H1 (cell line): ENCODE measurements around the gene PRKCA. TPM values are rescaled to one million over a fixed set of nuclear protein-coding genes. Genes with fewer than 3 reads are reported as not detected.

Experiments used
- CTCF ChIA-PET: fragments of 300-600 bp; sonication (Branson Sonifier 250); formaldehyde crosslinking; loops from one replicate; lab custom pipeline; 2021; ENCODE audit not compliant: partially characterized antibody; lab: Charles Lee
- POLR2A ChIA-PET: fragments of 300-600 bp; sonication (Branson Sonifier 250); formaldehyde crosslinking; loops from one replicate; lab custom pipeline; 2021; ENCODE audit warnings: inconsistent platforms; ENCODE audit not compliant: partially characterized antibody; lab: Charles Lee
- DNase-seq, 2 experiments: peaks; one replicate each; pipeline versions ENCODE4 v3.0.0 to v3.0.0-alpha.2; 2010 to 2022; ENCODE audit warnings: low spot score in 2 of 2, low read depth in 1 of 2, mixed read lengths in 1 of 2
- FAIRE-seq: peaks from 2 replicates; lab custom pipeline; 2011; peaks lifted over from hg19 to GRCh38; lab: Jason Lieb, UNC
- H2AFZ ChIP-seq: 2 replicates; pipeline ENCODE4 v1.8.1; 2012; ENCODE audit warnings: low read length, inconsistent platforms
- H2AK5ac ChIP-seq: 2 replicates; pipeline ENCODE4 v1.6.1; 2013; ENCODE audit warnings: low read depth, low read length
- H2BK120ac ChIP-seq: replicated peaks from 2 replicates; pipeline ENCODE3; 2013; ENCODE audit warnings: low read depth, low read length, inconsistent platforms
- H2BK12ac ChIP-seq: 2 replicates; pipeline ENCODE4 v1.6.1; 2013; ENCODE audit warnings: low read depth, low read length
- H2BK15ac ChIP-seq: 2 replicates; pipeline ENCODE4 v1.6.1; 2013; ENCODE audit warnings: low read length
- H2BK20ac ChIP-seq: 2 replicates; pipeline ENCODE4 v1.6.1; 2013; ENCODE audit warnings: low read length
- H2BK5ac ChIP-seq: 2 replicates; pipeline ENCODE4 v1.6.1; 2013; ENCODE audit warnings: low read depth, low read length
- H3K14ac ChIP-seq: 2 replicates; pipeline ENCODE4 v1.6.1; 2013; ENCODE audit warnings: inconsistent platforms; ENCODE audit not compliant: insufficient read length
- H3K18ac ChIP-seq: 2 replicates; pipeline ENCODE4 v1.6.1; 2013; ENCODE audit warnings: low read length; ENCODE audit errors: extremely low read depth
- H3K23ac ChIP-seq: 2 replicates; pipeline ENCODE4 v1.6.1; 2013; ENCODE audit warnings: inconsistent platforms; ENCODE audit not compliant: insufficient read length
- H3K23me2 ChIP-seq: 2 replicates; pipeline ENCODE4 v1.6.1; 2013; ENCODE audit warnings: low read depth, low read length
- H3K27ac ChIP-seq: 2 replicates; pipeline ENCODE4 v1.6.1; 2011; ENCODE audit warnings: low read depth, low read length, inconsistent platforms
- H3K27me3 ChIP-seq, 4 experiments: replicated peaks in 1 of 4; 1 replicate in 1 of 4; 2 replicates in 3 of 4; pipeline versions ENCODE4 v1.6.1 to v1.8.1; 2011 to 2013; ENCODE audit warnings: low read length in 3 of 4, mild to moderate bottlenecking in 3 of 4, inconsistent platforms in 2 of 4, mixed read lengths in 2 of 4, moderate library complexity in 1 of 4; ENCODE audit not compliant: control insufficient read depth in 3 of 4, insufficient read depth in 3 of 4; ENCODE audit errors: extremely low read depth in 1 of 4
- H3K36me3 ChIP-seq, 4 experiments: 2 replicates each; pipeline versions ENCODE4 v1.6.1 to v1.8.1; 2011 to 2013; ENCODE audit warnings: mild to moderate bottlenecking in 4 of 4, low read length in 3 of 4, moderate library complexity in 2 of 4, control low read depth in 1 of 4, inconsistent platforms in 1 of 4; ENCODE audit not compliant: insufficient read depth in 4 of 4, control insufficient read depth in 2 of 4
- H3K4ac ChIP-seq: replicated peaks from 2 replicates; pipeline ENCODE3; 2013; ENCODE audit warnings: low read length, low read depth, mixed read lengths, inconsistent platforms; ENCODE audit not compliant: insufficient read length
- H3K4me1 ChIP-seq, 4 experiments: replicated peaks in 1 of 4; 1 replicate in 1 of 4; 2 replicates in 3 of 4; pipeline versions ENCODE4 v1.6.1 to v1.8.1; 2011 to 2013; ENCODE audit warnings: low read length in 3 of 4, inconsistent platforms in 2 of 4, mixed read lengths in 1 of 4; ENCODE audit not compliant: insufficient read depth in 4 of 4, control insufficient read depth in 3 of 4
- H3K4me2 ChIP-seq, 2 experiments: 2 replicates each; pipeline versions ENCODE4 v1.6.1 to v1.8.1; 2011 to 2013; ENCODE audit warnings: low read depth in 2 of 2, low read length in 2 of 2, control low read depth in 1 of 2, inconsistent platforms in 1 of 2, mild to moderate bottlenecking in 1 of 2; ENCODE audit not compliant: insufficient read depth in 1 of 2
- H3K4me3 ChIP-seq, 4 experiments: fragments of 200-600, 300-600 bp in 1 of 4; sonication (generic), shearing (Covaris generic), sonication (Bioruptor Twin) in 1 of 4; 2 replicates each; pipeline versions ENCODE4 v1.5.1 to v1.8.1; 2011 to 2016; ENCODE audit warnings: low read length in 4 of 4, low read depth in 3 of 4, control low read depth in 2 of 4, inconsistent platforms in 2 of 4, mild to moderate bottlenecking in 2 of 4, mixed read lengths in 1 of 4, moderate library complexity in 1 of 4; ENCODE audit not compliant: insufficient read depth in 2 of 4; ENCODE audit errors: extremely low read depth in 1 of 4
- H3K56ac ChIP-seq: replicated peaks from 2 replicates; pipeline ENCODE3; 2013; ENCODE audit warnings: low read depth, mild to moderate bottlenecking, mixed read lengths, low read length, inconsistent platforms; ENCODE audit not compliant: insufficient read length
- H3K79me1 ChIP-seq: 2 replicates; pipeline ENCODE4 v1.6.1; 2013; ENCODE audit warnings: low read depth, low read length, control low read depth
- H3K79me2 ChIP-seq, 2 experiments: 2 replicates each; pipeline versions ENCODE4 v1.6.1 to v1.8.1; 2012 to 2013; ENCODE audit warnings: low read length in 2 of 2, mild to moderate bottlenecking in 2 of 2, inconsistent platforms in 1 of 2; ENCODE audit not compliant: insufficient read depth in 2 of 2, control insufficient read depth in 1 of 2
- H3K9ac ChIP-seq, 4 experiments: replicated peaks in 1 of 4; 1 replicate in 1 of 4; 2 replicates in 3 of 4; pipeline versions ENCODE4 v1.6.1 to v1.8.1; 2011 to 2013; ENCODE audit warnings: low read depth in 3 of 4, low read length in 3 of 4, control low read depth in 2 of 4, mild to moderate bottlenecking in 2 of 4, moderate library complexity in 2 of 4, inconsistent platforms in 1 of 4; ENCODE audit errors: extremely low read depth in 1 of 4
- H3K9me3 ChIP-seq, 2 experiments: 2 replicates each; pipeline versions ENCODE4 v1.6.1 to v1.8.1; 2012 to 2013; ENCODE audit warnings: mild to moderate bottlenecking in 2 of 2, moderate library complexity in 2 of 2, control low read depth in 1 of 2, inconsistent platforms in 1 of 2, low read depth in 1 of 2, low read length in 1 of 2, mixed read lengths in 1 of 2; ENCODE audit not compliant: insufficient read depth in 2 of 2
- H4K20me1 ChIP-seq, 2 experiments: replicated peaks in 1 of 2; 2 replicates each; pipeline versions ENCODE3 to v1.8.1; 2011 to 2013; ENCODE audit warnings: inconsistent platforms in 2 of 2, low read length in 2 of 2, mild to moderate bottlenecking in 1 of 2; ENCODE audit not compliant: insufficient read depth in 2 of 2, control insufficient read depth in 1 of 2
- H4K5ac ChIP-seq: 2 replicates; pipeline ENCODE4 v1.6.1; 2013; ENCODE audit warnings: low read length, low read depth, mixed read lengths, inconsistent platforms; ENCODE audit not compliant: insufficient read length
- H4K8ac ChIP-seq: 2 replicates; pipeline ENCODE4 v1.8.0; 2013; ENCODE audit warnings: mild to moderate bottlenecking, moderate library complexity, low read length, inconsistent platforms; ENCODE audit not compliant: insufficient read depth; ENCODE audit errors: extremely low read depth
- H4K91ac ChIP-seq: replicated peaks from 2 replicates; pipeline ENCODE3; 2013; ENCODE audit warnings: low read length, mixed read lengths, inconsistent platforms; ENCODE audit not compliant: insufficient read length
- CBX5 ChIP-seq: fragments of 300-800, 300-1000 bp; sonication (generic); IDR thresholded peaks from 2 replicates; pipeline ENCODE4 v1.7.1; 2016; ENCODE audit warnings: antibody characterized with exemption, low read length, low read depth
- CEBPB ChIP-seq: IDR thresholded peaks from 2 replicates; pipeline ENCODE4 v1.6.1; 2012; ENCODE audit warnings: low read depth, low read length
- EZH2 ChIP-seq: fragments of 200-600 bp; sonication (generic); IDR thresholded peaks from 2 replicates; pipeline ENCODE4 v1.7.1; 2012; ENCODE audit warnings: low read depth, mild to moderate bottlenecking, moderate library complexity, low read length, inconsistent platforms; ENCODE audit not compliant: severe bottlenecking
- FOSL1 ChIP-seq: IDR thresholded peaks from 2 replicates; pipeline ENCODE4 v1.6.1; 2011; ENCODE audit warnings: mild to moderate bottlenecking, low read depth, low read length, moderate library complexity; ENCODE audit not compliant: insufficient read depth
- HDAC2 ChIP-seq, 2 experiments: fragments of 300-600 bp in 1 of 2; sonication (generic) in 1 of 2; IDR thresholded peaks; 2 replicates each; pipeline ENCODE4 v1.6.1; 2011 to 2012; ENCODE audit warnings: low read depth in 2 of 2, low read length in 2 of 2, mild to moderate bottlenecking in 2 of 2, moderate library complexity in 2 of 2, borderline replicate concordance in 1 of 2, inconsistent platforms in 1 of 2
- HDAC6 ChIP-seq: IDR thresholded peaks from one replicate; pipeline ENCODE4 v1.7.1; 2012; ENCODE audit warnings: low read depth, mild to moderate bottlenecking, inconsistent platforms, low read length, moderate library complexity
- JUN ChIP-seq: IDR thresholded peaks from 2 replicates; pipeline ENCODE4 v1.6.1; 2011; ENCODE audit warnings: low read depth, mild to moderate bottlenecking, improper control_type of control experiment, low read length
- KDM1A ChIP-seq: fragments of 200-600, 300-600 bp; sonication (generic); IDR thresholded peaks from 2 replicates; pipeline ENCODE4 v1.7.1; 2016; ENCODE audit warnings: mild to moderate bottlenecking, low read length, borderline replicate concordance
- RAD21 ChIP-seq, 2 experiments: IDR thresholded peaks in 1 of 2; conservative IDR thresholded peaks in 1 of 2; 2 replicates each; pipeline ENCODE4 v1.6.1; 2011; ENCODE audit warnings: low read depth in 2 of 2, low read length in 2 of 2, improper control_type of control experiment in 1 of 2, inconsistent platforms in 1 of 2, mild to moderate bottlenecking in 1 of 2, moderate library complexity in 1 of 2
- SIX5 ChIP-seq: IDR thresholded peaks from 2 replicates; pipeline ENCODE4 v1.6.1; 2011; ENCODE audit warnings: mild to moderate bottlenecking, low read depth, low read length
- SP2 ChIP-seq: IDR thresholded peaks from 2 replicates; pipeline ENCODE4 v1.6.1; 2012; ENCODE audit warnings: mild to moderate bottlenecking, low read length, inconsistent platforms
- SRF ChIP-seq: IDR thresholded peaks from 2 replicates; pipeline ENCODE4 v1.6.1; 2011; ENCODE audit warnings: mild to moderate bottlenecking, low read depth, low read length, moderate library complexity
- WGBS, 2 experiments: shearing (Covaris generic) in 1 of 2; methylation state at CpG; one replicate each; pipeline versions ENCODE4 v1.1.6 to v1.1.7; 2013 to 2015; ENCODE audit warnings: low lambda C conversion rate in 2 of 2, mixed read lengths in 2 of 2, inconsistent platforms in 1 of 2, low coverage in 1 of 2, missing lambda C conversion rate in 1 of 2; ENCODE audit not compliant: insufficient replicate concordance in 2 of 2, insufficient coverage in 1 of 2, insufficient read length in 1 of 2; ENCODE audit errors: extremely low coverage in 1 of 2, missing lambda C conversion rate in 1 of 2; 5-methylcytosine and 5-hydroxymethylcytosine counted together
- polyA plus RNA-seq, 7 experiments: library from polyadenylated mRNA; depleted of rRNA in 3 of 7; stranded (reverse) in 5 of 7; unstranded in 2 of 7; fragments of >200 nt in 5 of 7; fragments of 200-250 nt in 2 of 7; gene quantifications; 1 replicate in 5 of 7; 2 replicates in 1 of 7; 4 replicates in 1 of 7; pipeline versions ENCODE4 v1.2.1 to v1.2.3, GENCODE V29; 2011 to 2013; ENCODE audit warnings: missing spikeins in 2 of 7, mixed read lengths in 2 of 7
- total RNA-seq: library from RNA; stranded (reverse); fragmentation: NEBNext Ultra II Directional; extraction: Animal tissue kit (Norgen Biotek cat#: 25700); gene quantifications from 2 replicates; pipeline ENCODE4 v1.2.1, GENCODE V29; 2021

The PRKCA gene
- total and polyA plus RNA-seq, 2 of the 8 experiments (the other 6 are each of a cell fraction or from before 2014, with no cell fraction given): 5.8 to 17.8 TPM

GRCh38 chr17:66711401-66711800 is 409.0 kb downstream of the PRKCA start:
- no peak overlapping the region for H3K4me3 ChIP-seq
- H3K27me3 ChIP-seq: no peaks in the 10 kb centered on the region
- 0 out of 4 replicates have a peak overlapping the region, but pooled peaks of 1 of the 2 experiments have one; percentile 21 for H3K4me2 ChIP-seq
- H4K5ac ChIP-seq: no peak overlapping the region
- peaks cover 0 to under 1% of the 10 kb centered on the region in 2 experiments for H4K20me1 ChIP-seq
- ChIA-PET CTCF (interaction anchor here (4.1 kb wide), 1 partner anchor 14 kb away, joined by 37 read pairs; no protein-coding TSS in a partner anchor), POLR2A (interaction anchor here (0.6 kb wide), 1 partner anchor 515 kb away, joined by 3 read pairs; no protein-coding TSS in a partner anchor)
- H3K23ac ChIP-seq: no peak overlapping the region
- 77% methylated on average over 8 of the region's 8 CpGs; no CpG with 5 or more reads in 1 of the 2 experiments for WGBS, 2 experiments
- no peaks in the 10 kb centered on the region for H3K23me2 ChIP-seq
- 0 out of 2 replicates have a peak overlapping the region, but pooled peaks have one; percentile 66 for H3K18ac ChIP-seq
- H2BK5ac ChIP-seq: peak overlapping the region; percentile 75; the same call in 1 of the 2 replicates
- peak overlapping the region; percentile 76 for H4K91ac ChIP-seq
- H3K14ac ChIP-seq: no peak overlapping the region
- TF ChIP-seq FOSL1 (no peak), SRF (no peak), EZH2 (no peak), HDAC6 (no peak), CBX5 (no peak), RAD21 (IDR thresholded peaks at IDR 0.05 in 1 of 2, conservative IDR thresholded peaks at IDR 0.05 in 1 of 2; ENCODE audit: low read depth in 2 of 2, low read length in 2 of 2) (no peak), SP2 (no peak), HDAC2 (IDR thresholded peaks at IDR 0.05; ENCODE audit: borderline replicate concordance in 1 of 2, low read depth in 2 of 2, low read length in 2 of 2) (no peak), JUN (no peak), CEBPB (no peak), SIX5 (no peak), KDM1A (no peak)
- peak overlapping the region; percentile 34 for H2BK120ac ChIP-seq
- no peaks in the 10 kb centered on the region for H3K79me2 ChIP-seq
- no peak overlapping the region for H3K56ac ChIP-seq
- no peak overlapping the region for H3K9ac ChIP-seq
- H3K27ac ChIP-seq: no peak overlapping the region
- peaks cover 10 to 28% (median 15%) of the 10 kb centered on the region in 4 experiments; a peak in 6 of 7 replicates for H3K4me1 ChIP-seq
- DNase-seq: no peak
- peak overlapping the region; percentile 77; the same call in 1 of the 2 replicates for H2BK20ac ChIP-seq
- H2BK12ac ChIP-seq: no peak overlapping the region; the same call in 1 of the 2 replicates
- H2BK15ac ChIP-seq: no peak overlapping the region
- H4K8ac ChIP-seq: no peak overlapping the region
- H3K4ac ChIP-seq: no peak overlapping the region
- H2AK5ac ChIP-seq: no peak overlapping the region
- H3K36me3 ChIP-seq: no peaks in the 10 kb centered on the region
- FAIRE-seq: no peak
- no peaks in the 10 kb centered on the region for H3K79me1 ChIP-seq
- no peaks in the 10 kb centered on the region for H3K9me3 ChIP-seq
- no peak overlapping the region for H2AFZ ChIP-seq
